ENCODE results near the gene PLXNA4. TPM values are rescaled to one million over a fixed set of nuclear protein-coding genes. Genes with fewer than 3 reads are reported as not detected.
A peak's percentile ranks its signal among the peaks of the same experiment; 100 is the strongest.

Gene PLXNA4
- total RNA-seq, 4 donors from 2014 or later: 4.8 to 19.7 (median 10.7) TPM

GRCh38 chr7:132618271-132618955, 42.1 kb upstream of the PLXNA4 start:
- WGBS, 2 donors (ENCODE audit: low coverage in 1 of 2): 68 to 73% methylated on average over 2 of the region's 2 CpGs
- Histone ChIP-seq H3K4me1 (peaks cover 0 to 12% (median 0%) of the 10 kb centered on the region in 3 donors), H3K27ac (no peak overlapping the region), H3K36me3 (no peaks in the 10 kb centered on the region), H3K27me3 (peaks cover 8% of the 10 kb centered on the region), H3K9me3 (no peaks in the 10 kb centered on the region), H3K4me3 (no peak overlapping the region)
- no peak for ATAC-seq
- TF ChIP-seq POLR2AphosphoS5 (IDR thresholded peaks at IDR 0.05) (no peak), EP300 (IDR thresholded peaks at IDR 0.05) (no peak), POLR2A (IDR thresholded peaks at IDR 0.05) (no peak), CTCF (IDR thresholded peaks at IDR 0.05) (no peak)

- Histone ChIP-seq H3K4me3 (peak overlapping the region in 1 of 2 donors; percentile 38), H3K4me1 (peaks cover 0 to 12% (median 0%) of the 10 kb centered on the region in 3 donors), H3K9me3 (no peaks in the 10 kb centered on the region), H3K27me3 (peaks cover 10% of the 10 kb centered on the region), H3K36me3 (no peaks in the 10 kb centered on the region), H3K27ac (no peak overlapping the region)
- no peak for ATAC-seq
- TF ChIP-seq CTCF (IDR thresholded peaks at IDR 0.05) (peak in 1 of 4 experiments; percentile 21), POLR2A (IDR thresholded peaks at IDR 0.05) (no peak)
- WGBS, 2 donors (ENCODE audit: low coverage in 1 of 2): 16 to 20% methylated on average over 17 to 19 of the region's 25 CpGs
Observed at GRCh38 chr7:132614428-132615318, 38.4 kb upstream of the PLXNA4 start.

- Histone ChIP-seq H3K27ac (no peak overlapping the region), H3K27me3 (peaks cover 10% of the 10 kb centered on the region), H3K36me3 (no peaks in the 10 kb centered on the region), H3K4me3 (no peak overlapping the region), H3K9me3 (no peaks in the 10 kb centered on the region), H3K4me1 (peaks cover 0 to 12% (median 0%) of the 10 kb centered on the region in 3 donors)
- TF ChIP-seq POLR2AphosphoS5 (IDR thresholded peaks at IDR 0.05) (no peak), POLR2A (IDR thresholded peaks at IDR 0.05) (no peak), CTCF (IDR thresholded peaks at IDR 0.05) (no peak), EP300 (IDR thresholded peaks at IDR 0.05) (no peak)
- ATAC-seq: no peak
- 88 to 100% methylated on average over 2 of the region's 2 CpGs for WGBS, 2 donors (ENCODE audit: low coverage in 1 of 2)
Observed at GRCh38 chr7:132613737-132614136, 37.5 kb upstream of the PLXNA4 start.

GRCh38 chr7:132610995-132611394, 34.7 kb upstream of the PLXNA4 start:
- H3K9me3 ChIP-seq: no peaks in the 10 kb centered on the region
- no peak for ATAC-seq
- H3K4me1 ChIP-seq: peaks cover 0 to 12% (median 0%) of the 10 kb centered on the region in 3 donors
- H3K27me3 ChIP-seq: peaks cover 10% of the 10 kb centered on the region
- no peaks in the 10 kb centered on the region for H3K36me3 ChIP-seq
- no peak overlapping the region for H3K27ac ChIP-seq
- 59 to 80% methylated on average over 1 to 3 of the region's 3 CpGs for WGBS, 2 donors (ENCODE audit: low coverage in 1 of 2)
- TF ChIP-seq CTCF (IDR thresholded peaks at IDR 0.05) (no peak), POLR2A (IDR thresholded peaks at IDR 0.05) (no peak), EP300 (IDR thresholded peaks at IDR 0.05) (no peak), POLR2AphosphoS5 (IDR thresholded peaks at IDR 0.05) (no peak)
- no peak overlapping the region for H3K4me3 ChIP-seq

Data from gastroesophageal sphincter (tissue), 4 donors.